Panc1 (cell line): ENCODE data around the gene TAF6. TPM values are rescaled to one million over a fixed set of nuclear protein-coding genes. Genes with fewer than 3 reads are reported as not detected.

Source experiments
- ATAC-seq: fragments of 200-7000 bp; cut with Tn5 transposase; 2 replicates; pipeline ENCODE4 v1.9.1; 2020; ENCODE audit warnings: mild to moderate bottlenecking, moderate library complexity
- BruUV-seq: library from RNA; stranded (reverse); fragments of 400-500 nt; replicated peaks from 2 replicates; lab custom pipeline; 2021; lab: Mats Ljungman, UMichigan
- CTCF ChIA-PET: fragments of 300-600 bp; sonication (Branson Sonifier 250); formaldehyde crosslinking; loops from one replicate; lab custom pipeline; 2022; ENCODE audit warnings: antibody characterized with exemption; lab: Charles Lee
- POLR2A ChIA-PET: fragments of 300-600 bp; sonication (Branson Sonifier 250); formaldehyde crosslinking; loops from one replicate; lab custom pipeline; 2022; ENCODE audit warnings: antibody characterized with exemption; lab: Charles Lee
- DNase-seq: peaks from one replicate; pipeline ENCODE4 v3.0.0-alpha.2; 2010; ENCODE audit warnings: low read depth, low spot score
- H3K27ac ChIP-seq: 2 replicates; pipeline ENCODE4 v1.5.1; 2011; ENCODE audit warnings: mild to moderate bottlenecking, low read length, inconsistent platforms
- H3K27me3 ChIP-seq: fragments of 200-500 bp; sonication (Bioruptor generic); 2 replicates; pipeline ENCODE4 v1.6.0; 2014; ENCODE audit warnings: low read length, inconsistent platforms; ENCODE audit not compliant: control insufficient read depth, insufficient read depth
- H3K36me3 ChIP-seq: fragments of 200-500 bp; sonication (Bioruptor generic); 2 replicates; pipeline ENCODE4 v1.5.1; 2014; ENCODE audit warnings: inconsistent platforms, mild to moderate bottlenecking, low read length, moderate library complexity; ENCODE audit not compliant: control insufficient read depth, insufficient read depth
- H3K4me1 ChIP-seq: 2 replicates; pipeline ENCODE4 v1.5.1; 2011; ENCODE audit warnings: inconsistent platforms, mild to moderate bottlenecking, low read length, moderate library complexity; ENCODE audit not compliant: control insufficient read depth, insufficient read depth
- H3K4me3 ChIP-seq, 2 experiments: 2 replicates each; pipeline ENCODE4 v1.5.1; 2011 to 2012; ENCODE audit warnings: low read depth in 2 of 2, low read length in 2 of 2, mild to moderate bottlenecking in 2 of 2, inconsistent platforms in 1 of 2, moderate library complexity in 1 of 2
- H3K9me3 ChIP-seq: fragments of 200-500 bp; sonication (Bioruptor generic); 2 replicates; pipeline ENCODE4 v1.5.1; 2014; ENCODE audit warnings: low read depth, mild to moderate bottlenecking, inconsistent platforms, low read length, moderate library complexity; ENCODE audit not compliant: control insufficient read depth, insufficient read depth
- CTCF ChIP-seq: fragments of 450-650 bp; IDR thresholded peaks from 2 replicates; pipeline ENCODE4 v1.5.1; 2017; ENCODE audit warnings: mild to moderate bottlenecking
- POLR2AphosphoS5 ChIP-seq: IDR thresholded peaks from 2 replicates; pipeline ENCODE4 v1.6.1; 2012; ENCODE audit warnings: mild to moderate bottlenecking, low read depth, low read length, moderate library complexity
- SIN3A ChIP-seq: IDR thresholded peaks from 2 replicates; pipeline ENCODE4 v1.6.1; 2012; ENCODE audit warnings: low read depth, mild to moderate bottlenecking, low read length, moderate library complexity, borderline replicate concordance; ENCODE audit not compliant: insufficient read depth
- TCF7L2 ChIP-seq: IDR thresholded peaks from 2 replicates; pipeline ENCODE4 v1.6.1; 2011; ENCODE audit warnings: mild to moderate bottlenecking, low read depth, low read length, inconsistent platforms
- in situ Hi-C: cut with HindIII; loops from 2 replicates; pipeline ENCODE4 v1.10.0; 2016; ENCODE audit warnings: low sequenced_read_pairs, low pct_unique_long_range_greater_than_20kb
- intact Hi-C: fragments of 100-400 bp; cut with micrococcal nuclease; formaldehyde crosslinking; loops from one replicate; pipeline ENCODE4 v1.10.0; 2022; ENCODE audit not compliant: unreplicated experiment
- total RNA-seq: library from RNA; stranded (reverse); gene quantifications from one replicate; pipeline ENCODE4 v1.2.1, GENCODE V29; 2021; ENCODE audit not compliant: unreplicated experiment
- TF ChIP-seq, protein P1 (sequence below), 2 experiments: IDR thresholded peaks; 2 replicates each; pipeline ENCODE4 v1.6.1; 2011 to 2012; ENCODE audit warnings: low read depth in 2 of 2, control low read depth in 1 of 2, low read length in 1 of 2, mild to moderate bottlenecking in 1 of 2, moderate library complexity in 1 of 2; ENCODE audit not compliant: insufficient read depth in 1 of 2

Gene TAF6
- total RNA-seq, 1 experiment from 2014 or later, result 92.3 TPM

DNA sequence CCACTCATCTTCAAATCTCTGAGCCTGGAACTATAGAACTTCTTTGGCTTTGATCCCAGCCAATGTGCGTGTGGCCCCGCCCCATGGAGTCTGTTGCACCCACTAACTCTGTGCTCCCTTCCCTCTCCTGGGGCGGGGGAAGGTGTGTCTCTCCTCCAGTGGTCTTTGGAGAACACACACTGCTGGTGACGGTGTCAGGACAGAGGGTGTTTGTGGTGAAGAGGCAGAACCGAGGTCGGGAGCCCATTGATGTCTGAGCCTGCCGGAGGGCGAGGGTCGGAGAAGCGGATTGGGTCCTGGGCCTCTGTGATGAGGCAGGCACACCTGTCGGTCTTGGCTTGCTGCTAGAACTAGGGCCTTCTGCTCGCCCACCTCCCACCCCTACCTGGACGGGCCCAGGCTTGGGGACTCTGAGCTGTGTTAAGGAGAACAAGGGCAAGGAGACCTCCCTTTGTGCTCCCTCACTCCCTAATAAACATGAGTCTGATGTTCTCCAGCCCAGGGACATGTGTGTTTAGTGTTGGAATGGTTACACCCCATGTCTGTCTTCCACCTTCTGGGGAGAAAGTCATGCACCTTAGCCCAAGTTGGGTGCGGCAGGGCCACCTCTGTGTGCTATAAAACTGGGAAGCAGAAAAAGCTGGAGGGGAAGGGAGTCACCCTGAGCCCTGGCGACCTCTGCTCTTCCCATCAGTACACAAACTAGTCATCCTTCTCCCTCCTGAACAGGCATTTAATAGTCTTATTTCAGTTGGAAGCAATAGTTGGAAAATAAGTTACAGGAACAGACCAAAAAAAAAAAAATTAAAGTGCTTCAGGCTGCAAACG is 34.8 kb upstream of the TAF6 start:
- no peak overlapping the region for H3K4me3 ChIP-seq
- peaks cover 6% of the 10 kb centered on the region for H3K36me3 ChIP-seq
- no TSS peak for BruUV-seq
- no peak for ATAC-seq
- TF ChIP-seq POLR2AphosphoS5, result no peak
- no peak for TF ChIP-seq SIN3A
- peak; percentile 46; the same call in 1 of the 2 replicates for TF ChIP-seq TCF7L2
- TF ChIP-seq, protein P1, sequence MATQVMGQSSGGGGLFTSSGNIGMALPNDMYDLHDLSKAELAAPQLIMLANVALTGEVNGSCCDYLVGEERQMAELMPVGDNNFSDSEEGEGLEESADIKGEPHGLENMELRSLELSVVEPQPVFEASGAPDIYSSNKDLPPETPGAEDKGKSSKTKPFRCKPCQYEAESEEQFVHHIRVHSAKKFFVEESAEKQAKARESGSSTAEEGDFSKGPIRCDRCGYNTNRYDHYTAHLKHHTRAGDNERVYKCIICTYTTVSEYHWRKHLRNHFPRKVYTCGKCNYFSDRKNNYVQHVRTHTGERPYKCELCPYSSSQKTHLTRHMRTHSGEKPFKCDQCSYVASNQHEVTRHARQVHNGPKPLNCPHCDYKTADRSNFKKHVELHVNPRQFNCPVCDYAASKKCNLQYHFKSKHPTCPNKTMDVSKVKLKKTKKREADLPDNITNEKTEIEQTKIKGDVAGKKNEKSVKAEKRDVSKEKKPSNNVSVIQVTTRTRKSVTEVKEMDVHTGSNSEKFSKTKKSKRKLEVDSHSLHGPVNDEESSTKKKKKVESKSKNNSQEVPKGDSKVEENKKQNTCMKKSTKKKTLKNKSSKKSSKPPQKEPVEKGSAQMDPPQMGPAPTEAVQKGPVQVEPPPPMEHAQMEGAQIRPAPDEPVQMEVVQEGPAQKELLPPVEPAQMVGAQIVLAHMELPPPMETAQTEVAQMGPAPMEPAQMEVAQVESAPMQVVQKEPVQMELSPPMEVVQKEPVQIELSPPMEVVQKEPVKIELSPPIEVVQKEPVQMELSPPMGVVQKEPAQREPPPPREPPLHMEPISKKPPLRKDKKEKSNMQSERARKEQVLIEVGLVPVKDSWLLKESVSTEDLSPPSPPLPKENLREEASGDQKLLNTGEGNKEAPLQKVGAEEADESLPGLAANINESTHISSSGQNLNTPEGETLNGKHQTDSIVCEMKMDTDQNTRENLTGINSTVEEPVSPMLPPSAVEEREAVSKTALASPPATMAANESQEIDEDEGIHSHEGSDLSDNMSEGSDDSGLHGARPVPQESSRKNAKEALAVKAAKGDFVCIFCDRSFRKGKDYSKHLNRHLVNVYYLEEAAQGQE (IDR thresholded peaks at IDR 0.05; ENCODE audit: insufficient read depth in 1 of 2, low read depth in 2 of 2, low read length in 1 of 2), result no peak
- TF ChIP-seq CTCF, result no peak
- in situ Hi-C loops (no loop called here), intact Hi-C loops (no loop called here)
- H3K27ac ChIP-seq, result peak overlapping the region; percentile 42; the same call in 1 of the 2 replicates
- H3K9me3 ChIP-seq, result no peaks in the 10 kb centered on the region
- no peaks in the 10 kb centered on the region for H3K27me3 ChIP-seq
- CTCF ChIA-PET, result no interaction called here
- DNase-seq, result no peak
- POLR2A ChIA-PET, result interaction anchor here (0.6 kb wide), 3 partner anchors 13 to 52 kb away, joined by 3 to 8 read pairs (median 4); partner anchors contain the start of gene AP4M1
- H3K4me1 ChIP-seq, result peaks cover 49% of the 10 kb centered on the region

GRCh38 chr7:100152937-100153666 is 33.9 kb upstream of the TAF6 start:
- no TSS peak for BruUV-seq
- CTCF ChIA-PET, result no interaction called here
- H3K36me3 ChIP-seq, result peaks cover 6% of the 10 kb centered on the region
- DNase-seq (no peak), ATAC-seq (no peak)
- H3K27ac ChIP-seq, result peak overlapping the region; percentile 24; the same call in 1 of the 2 replicates
- TF ChIP-seq CTCF, result no peak
- TF ChIP-seq, protein P1 (IDR thresholded peaks at IDR 0.05; ENCODE audit: insufficient read depth in 1 of 2, low read depth in 2 of 2, low read length in 1 of 2), result no peak
- TF ChIP-seq TCF7L2, result no peak
- no peak; the same call in none of the 2 replicates for TF ChIP-seq POLR2AphosphoS5
- TF ChIP-seq SIN3A, result no peak
- in situ Hi-C loops (no loop called here), intact Hi-C loops (no loop called here)
- H3K9me3 ChIP-seq, result no peaks in the 10 kb centered on the region
- POLR2A ChIA-PET, result interaction anchor here (0.6 kb wide), 2 partner anchors 12 to 43 kb away, joined by 3 to 4 read pairs; no protein-coding TSS in a partner anchor
- peaks cover 49% of the 10 kb centered on the region for H3K4me1 ChIP-seq
- H3K4me3 ChIP-seq, result no peak overlapping the region
- H3K27me3 ChIP-seq, result no peaks in the 10 kb centered on the region
